T-cell (primary cell): ENCODE data around the gene ADK. TPM values are rescaled to one million over a fixed set of nuclear protein-coding genes. Genes with fewer than 3 reads are reported as not detected.
"Not testable (repeated sequence)": the region's sequence is repeated elsewhere in the genome, so short reads cannot be mapped to it uniquely, and the experiment has no call there.

Experiments
- ATAC-seq, 4 experiments: fragments of 200-7000 bp in 3 of 4; fragments of 150-1000 bp in 1 of 4; cut with Tn5 transposase; replicated peaks in 1 of 4; 1 replicate in 3 of 4; 2 replicates in 1 of 4; pipeline ENCODE4 v1.10.0; 2021; ENCODE audit warnings: moderate library complexity in 3 of 4, mild to moderate bottlenecking in 2 of 4, moderate number of reproducible peaks in 1 of 4
- CTCF ChIA-PET, 2 donors: fragments of 300-600 bp; sonication (Branson Sonifier 250); formaldehyde crosslinking; loops; one replicate each; lab custom pipeline; 2022; ENCODE audit warnings: antibody characterized with exemption in 2 of 2; lab: Charles Lee
- POLR2A ChIA-PET, 2 donors: fragments of 300-600 bp; sonication (Branson Sonifier 250); formaldehyde crosslinking; loops; one replicate each; lab custom pipeline; 2022; ENCODE audit warnings: antibody characterized with exemption in 2 of 2; lab: Charles Lee
- DNase-seq, 35 experiments: peaks; one replicate each; pipeline versions ENCODE4 v3.0.0 to v3.0.0-alpha.2; 2013 to 2023
- H3K27ac ChIP-seq: one replicate; pipeline ENCODE4 v1.5.1; 2013; ENCODE audit warnings: low read length
- H3K27me3 ChIP-seq, 2 experiments: replicated peaks in 1 of 2; 1 replicate in 1 of 2; 2 replicates in 1 of 2; pipeline versions ENCODE4 v1.6.1 to v1.7.0; 2013; ENCODE audit warnings: low read length in 1 of 2, mixed read lengths in 1 of 2; ENCODE audit not compliant: control insufficient read depth in 2 of 2, insufficient read depth in 2 of 2; ENCODE audit errors: extremely low read depth in 1 of 2
- H3K36me3 ChIP-seq, 2 donors: 1 replicate in 1 of 2; 2 replicates in 1 of 2; pipeline versions ENCODE4 v1.6.1 to v1.7.0; 2013; ENCODE audit warnings: low read length in 1 of 2; ENCODE audit not compliant: control insufficient read depth in 2 of 2, insufficient read depth in 1 of 2; ENCODE audit errors: extremely low read depth in 1 of 2
- H3K4me1 ChIP-seq, 2 experiments: 1 replicate in 1 of 2; 2 replicates in 1 of 2; pipeline versions ENCODE4 v1.6.1 to v1.7.0; 2013; ENCODE audit warnings: low read length in 2 of 2, mixed read lengths in 1 of 2; ENCODE audit not compliant: insufficient read depth in 2 of 2, control insufficient read depth in 1 of 2; ENCODE audit errors: extremely low read depth in 1 of 2
- H3K4me3 ChIP-seq, 2 donors: 1 replicate in 1 of 2; 2 replicates in 1 of 2; pipeline versions ENCODE4 v1.5.1 to v1.7.0; 2013; ENCODE audit warnings: mild to moderate bottlenecking in 2 of 2, low read length in 1 of 2, moderate library complexity in 1 of 2; ENCODE audit not compliant: control insufficient read depth in 1 of 2; ENCODE audit errors: extremely low read depth in 1 of 2
- H3K9me3 ChIP-seq: 2 replicates; pipeline ENCODE4 v1.7.0; 2013
- H3K27ac Mint-ChIP-seq, 2 donors: one replicate each; pipeline ENCODE4 v1.8.0; 2020 to 2021; ENCODE audit warnings: mild to moderate bottlenecking in 2 of 2, mixed read lengths in 2 of 2
- H3K27me3 Mint-ChIP-seq, 2 donors: one replicate each; pipeline ENCODE4 v1.8.0; 2021 to 2022; ENCODE audit warnings: mixed read lengths in 2 of 2
- H3K36me3 Mint-ChIP-seq: one replicate; pipeline ENCODE4 v1.8.0; 2021; ENCODE audit warnings: mixed read lengths
- H3K4me1 Mint-ChIP-seq, 3 donors: one replicate each; pipeline ENCODE4 v1.8.0; 2020 to 2022; ENCODE audit warnings: mixed read lengths in 3 of 3, mild to moderate bottlenecking in 1 of 3
- H3K4me3 Mint-ChIP-seq, 3 donors: one replicate each; pipeline ENCODE4 v1.8.0; 2020 to 2022; ENCODE audit warnings: mild to moderate bottlenecking in 3 of 3, mixed read lengths in 3 of 3, moderate library complexity in 3 of 3
- H3K9me3 Mint-ChIP-seq, 3 donors: one replicate each; pipeline ENCODE4 v1.8.0; 2020 to 2022; ENCODE audit warnings: mixed read lengths in 3 of 3
- WGBS: methylation state at CpG from one replicate; pipeline ENCODE4 v1.1.5; 2013; ENCODE audit warnings: missing lambda C conversion rate; ENCODE audit not compliant: insufficient coverage; 5-methylcytosine and 5-hydroxymethylcytosine counted together
- total RNA-seq, 35 experiments: library from RNA in 6 of 35; stranded (reverse) in 6 of 35; fragments of 120-200 nt in 1 of 35; gene quantifications; one replicate each; pipeline versions ENCODE4 v1.2.1 to v1.2.4 and lab custom pipeline; 2013 to 2026

ADK gene
- total RNA-seq, 5 donors from 2014 or later (not counting 1 experiment from before 2014, with no cell fraction given): 20.7 to 32.8 (median 23.6) TPM

DNA sequence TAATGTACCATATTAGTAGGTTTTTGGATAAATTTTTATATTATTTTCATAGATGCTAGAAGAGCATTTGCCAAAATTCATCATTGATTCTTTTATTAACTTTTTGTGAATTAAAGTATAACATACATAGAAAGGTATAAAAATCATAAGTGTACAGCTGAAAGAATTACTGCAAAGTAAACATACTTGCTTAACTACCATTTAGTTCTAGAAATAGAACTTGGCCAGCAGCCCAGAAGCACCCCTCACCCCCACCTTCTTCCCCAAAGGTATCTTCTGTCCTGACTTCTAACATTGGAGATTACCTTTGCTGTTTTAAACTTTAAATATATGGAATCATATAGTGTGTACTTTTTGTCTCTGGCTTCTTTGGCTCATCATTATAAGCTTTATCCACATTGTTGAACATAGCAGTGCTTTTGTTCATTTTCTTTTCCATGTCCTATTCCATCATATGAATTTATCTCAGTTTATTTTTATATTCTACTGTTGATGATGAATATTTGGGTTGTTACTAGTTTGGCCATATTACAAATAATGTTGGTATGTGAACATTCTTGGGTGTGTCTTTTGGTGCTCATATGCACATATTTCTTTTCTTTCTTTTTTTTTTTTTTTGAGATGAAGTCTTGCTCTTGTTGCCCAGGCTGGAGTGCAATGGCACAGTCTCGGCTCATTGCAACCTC is 142.8 kb downstream of the ADK start:
- Histone ChIP-seq H3K27me3 (no peaks in the 10 kb centered on the region), H3K27ac (no peak overlapping the region), H3K4me3 (no peak overlapping the region), H3K4me1 (no peaks in the 10 kb centered on the region), H3K9me3 (no peaks in the 10 kb centered on the region), H3K36me3 (no peaks in the 10 kb centered on the region)
- no CpG with 5 or more reads among the region's 1 CpG for WGBS
- DNase-seq: no peak
- H3K4me3 Mint-ChIP-seq: no peak overlapping the region
- CTCF ChIA-PET: interaction anchor here in 1 of 2 donors (0.7 kb wide), 1 partner anchor 650 kb away, joined by 4 read pairs; no protein-coding TSS in a partner anchor
- POLR2A ChIA-PET: interaction anchor here in 1 of 2 donors (0.7 to 1.0 kb wide), 2 partner anchors 17 to 124 kb away, joined by 3 to 13 read pairs; no protein-coding TSS in a partner anchor
- peaks cover 14 to 32% (median 27%) of the 10 kb centered on the region in 3 donors for H3K4me1 Mint-ChIP-seq
- no peak for ATAC-seq
- no peaks in the 10 kb centered on the region for H3K9me3 Mint-ChIP-seq
- H3K27ac Mint-ChIP-seq: no peak overlapping the region
- no peaks in the 10 kb centered on the region for H3K27me3 Mint-ChIP-seq
- peaks cover 10% of the 10 kb centered on the region for H3K36me3 Mint-ChIP-seq

DNA sequence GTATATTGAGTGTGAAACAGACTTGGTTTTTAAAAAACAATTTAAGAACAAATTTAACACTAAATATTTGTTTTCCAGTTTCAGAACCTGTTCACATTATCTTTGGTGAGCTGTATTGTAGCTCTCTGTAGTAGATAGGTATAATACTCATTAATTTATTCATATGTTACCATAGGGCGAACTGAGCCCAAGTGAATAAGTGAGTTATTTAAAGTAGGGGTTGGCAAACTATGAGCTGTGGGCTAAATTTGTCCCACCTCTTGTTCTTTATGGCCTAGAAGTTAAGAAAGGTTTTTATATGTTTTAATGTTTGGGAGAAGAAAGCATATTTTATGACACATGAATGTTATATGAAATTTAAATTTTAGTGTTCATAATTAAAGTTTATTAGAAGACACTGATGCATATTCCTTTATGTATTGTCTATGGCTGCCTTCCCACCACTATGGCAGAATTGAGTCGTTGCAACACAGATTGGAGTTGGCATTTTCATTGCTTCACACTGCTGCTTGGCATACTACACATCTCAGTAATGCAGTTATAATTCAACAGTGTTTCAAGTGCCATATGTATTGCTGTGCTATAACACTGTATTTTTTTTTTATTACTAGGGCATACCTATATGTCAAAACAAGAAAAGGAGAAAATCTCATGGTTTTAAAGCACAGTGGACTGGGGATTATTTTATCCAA is 146.5 kb downstream of the ADK start:
- Histone ChIP-seq H3K27me3 (no peaks in the 10 kb centered on the region), H3K4me3 (no peak overlapping the region), H3K36me3 (no peaks in the 10 kb centered on the region), H3K27ac (no peak overlapping the region), H3K4me1 (no peaks in the 10 kb centered on the region), H3K9me3 (no peaks in the 10 kb centered on the region)
- no peak overlapping the region for H3K27ac Mint-ChIP-seq
- ChIA-PET POLR2A (interaction anchor here (0.6 to 1.2 kb wide), 2 partner anchors 9 to 489 kb away, joined by 4 read pairs; no protein-coding TSS in a partner anchor), CTCF (interaction anchor here in 1 of 2 donors (0.6 kb wide), 1 partner anchor 729 kb away, joined by 4 read pairs; no protein-coding TSS in a partner anchor)
- H3K4me3 Mint-ChIP-seq: no peak overlapping the region
- H3K4me1 Mint-ChIP-seq: peaks cover 13 to 16% (median 13%) of the 10 kb centered on the region in 3 donors
- DNase-seq: no peak
- H3K27me3 Mint-ChIP-seq: no peaks in the 10 kb centered on the region
- ATAC-seq: no peak
- no peaks in the 10 kb centered on the region for H3K9me3 Mint-ChIP-seq
- peaks cover 7% of the 10 kb centered on the region for H3K36me3 Mint-ChIP-seq
- 100% methylated on average over 1 of the region's 2 CpGs for WGBS

DNA sequence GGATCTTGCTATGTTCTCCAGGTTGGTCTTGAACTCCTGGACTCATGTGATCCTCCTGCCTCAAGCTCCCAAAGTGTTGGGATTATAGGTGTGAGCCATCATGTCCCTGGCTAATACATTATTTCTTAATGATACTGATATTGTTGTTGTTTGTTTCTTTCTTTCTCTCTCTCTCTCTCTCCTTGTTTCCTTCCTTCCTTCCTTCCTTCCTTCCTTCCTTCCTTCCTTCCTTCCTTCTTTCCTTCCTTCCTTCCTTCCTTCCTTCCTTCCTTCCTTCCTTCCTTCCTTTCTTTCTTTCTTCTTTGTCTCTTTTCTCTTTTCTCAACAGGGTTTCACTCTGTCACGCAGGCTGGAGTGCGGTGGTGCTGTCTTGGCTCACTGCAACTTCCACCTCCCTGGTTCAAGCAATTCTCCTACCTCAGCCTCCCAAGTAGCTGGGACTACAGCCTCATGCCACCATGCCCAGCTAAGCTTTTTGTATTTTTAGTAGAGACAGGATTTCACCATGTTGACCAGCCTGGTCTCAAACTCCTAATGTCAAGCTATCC is 149.1 kb downstream of the ADK start:
- not testable (repeated sequence) for H3K27ac Mint-ChIP-seq
- POLR2A ChIA-PET: interaction anchor here in 1 of 2 donors (0.5 kb wide), 1 partner anchor 717 kb away, joined by 13 read pairs; no protein-coding TSS in a partner anchor

DNA sequence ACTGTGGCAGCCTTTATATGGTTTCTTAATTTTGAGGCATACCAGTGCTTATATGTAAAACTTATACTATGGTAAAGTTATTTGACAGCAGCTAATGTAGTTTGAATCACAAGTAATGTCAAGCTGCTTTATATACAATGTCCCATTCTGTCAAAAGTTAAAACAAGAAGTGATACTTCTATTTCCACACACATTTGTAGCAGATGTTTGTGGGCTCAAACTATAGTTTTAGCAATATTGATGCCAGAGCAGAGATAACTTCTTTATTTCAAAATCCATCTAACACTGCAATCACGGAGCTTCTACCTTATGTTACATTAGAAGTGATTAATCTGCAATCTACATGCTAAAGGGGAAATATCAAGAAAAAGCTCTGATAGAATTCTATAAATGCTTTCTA is 149.6 kb downstream of the ADK start:
- Histone ChIP-seq H3K9me3 (no peaks in the 10 kb centered on the region), H3K4me1 (no peaks in the 10 kb centered on the region), H3K27me3 (no peaks in the 10 kb centered on the region), H3K4me3 (no peak overlapping the region), H3K27ac (no peak overlapping the region), H3K36me3 (no peaks in the 10 kb centered on the region)
- ATAC-seq: no peak
- ChIA-PET POLR2A (no interaction called here), CTCF (interaction anchor here in 1 of 2 donors (0.7 kb wide), 1 partner anchor 18 kb away, joined by 4 read pairs; no protein-coding TSS in a partner anchor)
- H3K4me1 Mint-ChIP-seq: peaks cover 6 to 17% (median 14%) of the 10 kb centered on the region in 3 donors
- no peak overlapping the region for H3K27ac Mint-ChIP-seq
- WGBS: no CpG with 5 or more reads among the region's 1 CpG
- H3K4me3 Mint-ChIP-seq: no peak overlapping the region
- no peak for DNase-seq
- H3K27me3 Mint-ChIP-seq: no peaks in the 10 kb centered on the region
- H3K9me3 Mint-ChIP-seq: no peaks in the 10 kb centered on the region
- peaks cover 7% of the 10 kb centered on the region for H3K36me3 Mint-ChIP-seq

More for the DNA sequence above, 149.1 kb downstream of the ADK start:
- not testable (repeated sequence) for ATAC-seq, H3K9me3 ChIP-seq, H3K27ac ChIP-seq, H3K36me3 ChIP-seq, H3K4me1 ChIP-seq, H3K9me3 Mint-ChIP-seq, H3K4me3 ChIP-seq, DNase-seq, H3K27me3 Mint-ChIP-seq, H3K4me3 Mint-ChIP-seq, H3K27me3 ChIP-seq
- Mint-ChIP-seq H3K4me1 (peaks cover 4 to 12% (median 9%) of the 10 kb centered on the region in 3 donors), H3K36me3 (peaks cover 10% of the 10 kb centered on the region)
- no CpG with 5 or more reads among the region's 2 CpGs for WGBS
- CTCF ChIA-PET: interaction anchor here (0.5 kb wide), 2 partner anchors 719 to 826 kb away, joined by 3 to 5 read pairs; no protein-coding TSS in a partner anchor

DNA sequence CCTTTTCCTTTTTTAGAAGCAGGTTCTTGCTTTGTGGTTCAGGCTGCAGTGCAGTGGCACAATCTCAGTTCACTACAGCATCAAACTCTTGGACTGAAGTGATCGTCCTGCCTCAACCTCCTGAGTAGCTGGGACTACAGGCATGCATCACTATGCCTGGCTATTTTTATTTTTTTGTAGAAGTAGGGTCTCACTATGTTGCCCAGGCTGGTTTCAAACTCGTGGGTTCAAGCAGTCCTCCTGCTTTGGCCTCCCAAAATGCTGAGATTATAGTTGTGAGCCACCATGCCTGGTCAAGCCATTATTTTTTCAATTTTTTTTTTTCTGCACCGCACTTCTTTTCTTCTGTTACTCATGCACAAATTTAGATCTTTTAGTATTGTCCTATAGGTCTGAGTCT is 154.7 kb downstream of the ADK start:
- CTCF ChIA-PET: no interaction called here

More for the DNA sequence above, 154.7 kb downstream of the ADK start:
- DNase-seq (no peak), ATAC-seq (no peak)
- H3K27me3 Mint-ChIP-seq: no peaks in the 10 kb centered on the region
- no peaks in the 10 kb centered on the region for H3K9me3 Mint-ChIP-seq
- H3K4me1 Mint-ChIP-seq: peaks cover 17 to 32% (median 26%) of the 10 kb centered on the region in 3 donors
- no peaks in the 10 kb centered on the region for H3K9me3 ChIP-seq
- no peak overlapping the region for H3K27ac Mint-ChIP-seq
- no peak overlapping the region for H3K27ac ChIP-seq
- H3K4me3 ChIP-seq: no peak overlapping the region
- POLR2A ChIA-PET: interaction anchor here in 1 of 2 donors (0.7 kb wide), 1 partner anchor 700 kb away, joined by 3 read pairs; no protein-coding TSS in a partner anchor
- no peak overlapping the region for H3K4me3 Mint-ChIP-seq
- no peaks in the 10 kb centered on the region for H3K27me3 ChIP-seq
- H3K36me3 Mint-ChIP-seq: peaks cover 3% of the 10 kb centered on the region
- H3K4me1 ChIP-seq: peaks cover 0 to 2% of the 10 kb centered on the region in 2 experiments
- WGBS: 80% methylated on average over 1 of the region's 3 CpGs
- H3K36me3 ChIP-seq: no peaks in the 10 kb centered on the region
